ENCODE results near the gene NHLH1.

DNA sequence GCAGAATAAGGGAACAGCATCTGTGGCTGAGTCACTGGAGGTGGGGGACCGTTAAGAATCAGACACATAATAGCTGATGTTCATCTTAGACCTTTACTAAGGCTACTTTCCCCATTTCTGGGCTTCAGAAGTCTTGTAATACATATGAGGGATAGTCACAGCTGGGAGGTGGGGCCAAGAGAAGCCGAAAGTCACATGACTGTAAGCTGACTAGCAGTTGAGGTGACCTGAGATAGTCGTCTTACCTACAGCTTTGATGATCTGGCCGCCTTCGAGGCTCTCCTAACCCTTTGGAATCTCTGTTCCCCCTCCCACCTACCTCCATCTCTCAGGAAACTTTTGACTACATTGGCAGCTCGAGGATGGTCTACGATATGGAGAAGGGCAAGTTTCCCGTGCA lies 14.3 kb upstream of the NHLH1 start:
- TF ChIP-seq EP300 (IDR thresholded peaks at IDR 0.05) (no peak), POLR2AphosphoS5 (IDR thresholded peaks at IDR 0.05) (no peak), POLR2A (IDR thresholded peaks at IDR 0.05) (no peak)
- TF ChIP-seq, protein P1, sequence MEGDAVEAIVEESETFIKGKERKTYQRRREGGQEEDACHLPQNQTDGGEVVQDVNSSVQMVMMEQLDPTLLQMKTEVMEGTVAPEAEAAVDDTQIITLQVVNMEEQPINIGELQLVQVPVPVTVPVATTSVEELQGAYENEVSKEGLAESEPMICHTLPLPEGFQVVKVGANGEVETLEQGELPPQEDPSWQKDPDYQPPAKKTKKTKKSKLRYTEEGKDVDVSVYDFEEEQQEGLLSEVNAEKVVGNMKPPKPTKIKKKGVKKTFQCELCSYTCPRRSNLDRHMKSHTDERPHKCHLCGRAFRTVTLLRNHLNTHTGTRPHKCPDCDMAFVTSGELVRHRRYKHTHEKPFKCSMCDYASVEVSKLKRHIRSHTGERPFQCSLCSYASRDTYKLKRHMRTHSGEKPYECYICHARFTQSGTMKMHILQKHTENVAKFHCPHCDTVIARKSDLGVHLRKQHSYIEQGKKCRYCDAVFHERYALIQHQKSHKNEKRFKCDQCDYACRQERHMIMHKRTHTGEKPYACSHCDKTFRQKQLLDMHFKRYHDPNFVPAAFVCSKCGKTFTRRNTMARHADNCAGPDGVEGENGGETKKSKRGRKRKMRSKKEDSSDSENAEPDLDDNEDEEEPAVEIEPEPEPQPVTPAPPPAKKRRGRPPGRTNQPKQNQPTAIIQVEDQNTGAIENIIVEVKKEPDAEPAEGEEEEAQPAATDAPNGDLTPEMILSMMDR (IDR thresholded peaks at IDR 0.05) = no peak

Data from gastroesophageal sphincter (tissue), 3 donors.